ENCODE results near the gene SAG. TPM values are rescaled to one million over a fixed set of nuclear protein-coding genes. Genes with fewer than 3 reads are reported as not detected.
A peak's percentile ranks its signal among the peaks of the same experiment; 100 is the strongest.

Gene SAG
- total RNA-seq, 1 donor from 2014 or later: not detected

DNA sequence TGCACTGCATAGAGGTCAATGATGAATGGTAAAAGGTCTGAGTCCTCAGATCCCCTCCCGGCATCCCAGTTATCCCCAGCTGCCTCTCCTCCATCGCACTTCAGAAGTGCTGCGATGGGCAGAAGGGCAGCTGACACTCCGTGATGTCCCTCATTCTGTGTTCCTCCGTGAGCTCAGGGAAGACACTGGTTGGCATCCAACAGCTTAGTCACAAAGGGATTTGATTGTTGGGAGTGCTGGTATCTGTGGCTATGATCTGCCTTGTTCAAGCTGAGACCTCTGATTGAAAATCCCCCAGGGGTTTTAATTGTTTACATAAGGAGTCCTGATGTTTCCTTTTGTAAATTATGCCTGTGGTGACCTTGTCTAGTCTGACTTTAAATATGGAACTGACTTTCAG is 19.0 kb upstream of the SAG start:
- DNase-seq (ENCODE audit: low read depth in 2 of 2): peak in 1 of 2 donors; percentile 36

DNA sequence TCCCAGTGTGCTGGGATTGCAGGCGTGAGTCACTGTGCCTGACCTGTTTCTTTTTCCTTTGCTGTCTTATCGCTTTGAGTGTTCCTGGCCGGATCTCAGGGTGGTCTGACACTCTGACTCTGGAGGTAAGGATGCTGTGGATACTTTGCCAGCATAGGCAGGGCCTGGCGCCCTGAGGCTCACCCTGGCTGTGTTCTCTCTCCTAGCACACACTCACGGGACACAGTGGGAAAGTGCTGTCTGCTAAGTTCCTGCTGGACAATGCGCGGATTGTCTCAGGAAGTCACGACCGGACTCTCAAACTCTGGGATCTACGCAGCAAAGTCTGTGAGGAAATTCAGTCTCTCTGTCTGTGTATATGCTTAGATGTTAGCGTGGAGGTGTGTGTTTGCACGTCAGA is 18.0 kb upstream of the SAG start:
- DNase-seq (ENCODE audit: low read depth in 2 of 2): no peak

DNA sequence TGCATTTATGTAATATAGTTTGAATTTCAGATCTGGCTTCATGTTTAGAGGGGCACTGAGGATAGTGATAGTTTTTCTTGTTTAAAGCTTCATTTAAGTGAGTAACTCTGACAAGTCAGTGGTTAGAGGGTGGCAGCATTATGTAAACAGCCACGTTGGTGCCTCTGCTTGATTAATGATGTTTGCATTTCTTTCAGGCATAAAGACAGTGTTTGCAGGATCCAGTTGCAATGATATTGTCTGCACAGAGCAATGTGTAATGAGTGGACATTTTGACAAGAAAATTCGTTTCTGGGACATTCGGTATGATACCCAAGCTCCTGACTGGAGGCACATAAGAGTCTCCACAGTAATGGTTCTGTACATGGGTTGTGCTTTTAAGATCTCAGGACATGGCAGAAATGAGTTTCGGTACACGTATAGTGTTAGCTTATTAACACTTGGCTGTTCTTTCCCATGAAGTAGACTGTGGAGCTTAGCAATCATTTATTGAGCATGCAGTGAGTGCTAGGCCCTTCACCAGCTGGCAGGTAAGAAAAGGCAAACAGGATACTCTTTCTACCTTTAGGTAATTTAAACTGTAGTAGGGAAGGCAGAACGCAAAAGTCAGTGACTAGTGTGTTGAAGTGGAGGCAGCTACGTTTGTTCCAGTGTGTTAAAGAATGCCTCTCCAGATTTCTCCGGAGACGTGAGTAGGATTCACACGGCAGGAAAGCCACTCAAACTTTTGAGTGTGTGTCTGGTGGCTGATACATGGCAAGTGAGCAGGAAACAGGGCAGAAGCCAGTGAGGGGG is 17.4 kb upstream of the SAG start:
- DNase-seq (ENCODE audit: low read depth in 2 of 2): no peak

DNA sequence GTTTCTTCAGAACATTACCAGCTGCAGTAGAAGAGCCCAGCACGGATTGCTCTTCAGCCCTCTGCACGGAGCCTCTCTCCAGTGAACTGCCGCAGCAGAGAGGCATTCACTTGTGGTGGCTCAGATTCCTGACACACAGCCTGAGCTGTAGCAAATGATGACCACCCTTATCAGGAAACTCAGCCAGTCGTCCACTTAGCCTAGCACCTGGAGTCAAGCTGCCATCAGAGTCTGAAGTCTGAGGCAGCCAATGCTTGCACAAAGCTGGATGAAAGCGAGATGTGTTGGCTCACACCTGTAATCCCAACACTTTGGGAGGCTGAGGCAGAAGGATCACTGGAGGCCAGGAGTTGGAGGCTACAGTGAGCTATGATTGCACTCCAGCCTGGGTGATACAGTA is 11.7 kb upstream of the SAG start:
- DNase-seq (ENCODE audit: low read depth in 2 of 2): no peak

DNA sequence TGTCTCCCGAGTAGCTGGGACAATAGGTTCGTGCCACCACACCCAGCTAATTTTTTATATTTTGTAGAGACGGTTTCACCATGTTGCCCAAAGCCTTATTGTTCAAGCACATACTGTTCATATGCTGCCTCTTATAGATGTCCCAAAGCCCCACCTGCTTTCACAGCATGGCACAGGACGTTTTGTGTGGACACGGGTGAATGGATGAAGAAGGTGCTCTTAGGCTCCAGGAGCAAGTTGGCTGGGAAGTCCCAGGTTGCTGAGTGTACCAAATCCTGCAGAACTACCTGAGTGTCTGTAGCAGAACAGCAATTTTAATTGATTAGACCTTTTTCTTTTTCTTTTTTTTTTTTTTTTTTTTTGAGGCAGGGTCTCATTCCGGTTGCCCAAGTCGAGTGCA is 10.5 kb upstream of the SAG start:
- no peak for DNase-seq (ENCODE audit: low read depth in 2 of 2)

DNA sequence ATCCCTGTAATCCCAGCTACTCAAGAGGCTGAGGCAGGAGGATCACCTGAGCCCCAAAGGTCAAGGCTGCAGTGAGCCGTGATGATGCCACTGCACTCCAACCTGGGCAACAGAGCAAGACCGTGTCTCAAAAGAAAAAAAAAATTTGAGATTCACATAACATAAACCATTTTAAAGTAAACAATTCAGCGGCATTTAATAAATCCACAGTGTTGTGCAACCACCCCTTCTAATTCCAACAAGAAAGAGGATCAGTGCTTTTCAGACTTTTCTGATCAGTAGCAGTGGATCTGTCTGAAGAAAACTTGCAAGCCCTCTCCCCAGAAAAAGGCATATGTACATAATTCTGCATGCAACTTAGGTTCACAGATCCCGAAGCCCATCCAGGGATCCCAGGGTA is 7.2 kb upstream of the SAG start:
- DNase-seq (ENCODE audit: low read depth in 2 of 2): no peak

DNA sequence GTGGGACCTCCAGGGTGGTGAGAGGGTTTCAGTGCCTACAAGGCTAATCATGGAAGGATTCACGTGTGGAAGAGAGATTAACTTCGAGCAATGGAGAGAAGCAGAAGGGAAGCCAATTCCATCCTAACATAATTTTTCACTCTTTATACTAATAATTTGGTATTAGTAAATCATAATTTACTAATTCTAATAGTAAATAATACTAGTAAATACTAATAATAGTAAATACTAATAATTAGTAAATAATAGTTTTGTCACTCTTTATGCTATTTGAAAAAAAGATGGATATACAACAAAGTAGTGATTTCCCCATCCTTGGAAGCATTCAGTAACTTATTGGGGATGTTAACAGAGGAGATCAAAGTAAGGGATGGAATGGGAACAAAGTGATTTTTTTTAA is 6.4 kb upstream of the SAG start:
- DNase-seq (ENCODE audit: low read depth in 2 of 2): no peak

DNA sequence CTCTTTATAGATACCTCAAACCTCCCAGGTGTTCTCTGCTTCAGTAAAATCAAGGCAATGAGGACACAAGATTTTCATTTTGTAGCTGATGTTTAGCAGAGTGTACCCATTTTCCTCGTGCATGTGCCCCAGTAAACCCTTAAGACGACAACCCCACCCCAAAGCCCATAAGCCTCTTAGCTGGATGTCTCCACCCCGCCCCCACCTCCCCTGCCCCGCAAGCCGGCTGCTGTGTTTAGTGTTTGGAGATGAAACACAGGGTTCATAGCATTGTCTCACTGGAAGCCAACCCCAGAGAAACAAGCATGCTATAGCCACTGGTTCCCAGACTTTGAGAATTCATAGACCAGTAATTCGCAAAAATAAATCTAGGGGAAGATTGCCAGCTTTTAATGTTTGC is 5.8 kb upstream of the SAG start:
- no peak for DNase-seq (ENCODE audit: low read depth in 2 of 2)

DNA sequence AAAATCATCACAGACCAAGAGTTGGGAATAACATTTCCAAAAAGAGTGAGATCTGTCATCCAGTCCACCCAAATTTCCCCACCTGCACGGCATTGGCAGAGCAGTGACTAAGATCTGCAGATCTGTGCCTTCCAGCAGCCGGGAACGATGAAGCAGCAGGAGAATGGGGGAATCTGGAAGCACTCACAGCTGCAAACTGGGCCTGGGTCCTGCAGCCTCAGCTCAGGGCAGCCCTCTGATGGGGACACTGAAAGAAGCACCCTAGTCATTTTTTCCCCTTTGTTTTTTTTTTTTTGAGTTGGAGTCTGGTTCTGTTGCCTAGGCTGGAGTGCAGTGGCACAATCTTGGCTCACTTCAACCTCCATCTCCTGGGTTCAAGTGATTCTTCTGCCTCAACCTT is 4.4 kb upstream of the SAG start:
- DNase-seq (ENCODE audit: low read depth in 2 of 2): no peak

DNA sequence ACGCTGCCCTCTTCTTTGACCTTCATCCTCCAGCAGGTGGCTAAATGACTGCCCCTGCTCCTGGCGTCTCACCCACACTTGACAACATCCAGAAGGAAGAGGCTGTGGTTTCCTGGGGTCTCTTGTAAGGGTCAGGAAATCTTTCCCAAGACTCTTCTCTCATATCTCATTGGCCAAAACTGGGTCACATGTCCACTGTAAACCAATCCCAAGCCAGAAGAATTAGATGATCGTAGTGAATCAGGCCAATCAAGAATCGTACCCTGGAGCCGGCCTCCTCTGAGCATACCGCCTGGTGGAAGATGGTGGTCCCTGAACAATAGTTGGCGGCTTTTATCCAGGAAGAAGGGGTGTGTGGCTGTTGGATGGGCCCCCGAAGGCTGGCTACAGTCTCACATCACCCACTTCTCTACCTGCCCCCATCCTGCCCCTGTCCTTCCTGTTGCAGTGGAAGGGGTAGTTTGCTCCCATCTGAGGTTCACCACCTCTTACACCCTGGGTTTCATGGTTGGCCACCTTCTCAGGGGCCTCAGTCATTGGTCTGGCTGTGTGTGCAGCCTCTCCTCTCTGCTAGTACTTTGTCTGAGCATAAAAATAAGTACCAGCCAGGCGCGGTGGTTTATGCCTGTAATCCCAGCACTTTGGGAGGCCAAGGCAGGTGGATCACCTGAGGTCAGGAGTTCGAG is 3.8 kb downstream of the SAG start:
- DNase-seq (ENCODE audit: low read depth in 2 of 2): no peak

DNA sequence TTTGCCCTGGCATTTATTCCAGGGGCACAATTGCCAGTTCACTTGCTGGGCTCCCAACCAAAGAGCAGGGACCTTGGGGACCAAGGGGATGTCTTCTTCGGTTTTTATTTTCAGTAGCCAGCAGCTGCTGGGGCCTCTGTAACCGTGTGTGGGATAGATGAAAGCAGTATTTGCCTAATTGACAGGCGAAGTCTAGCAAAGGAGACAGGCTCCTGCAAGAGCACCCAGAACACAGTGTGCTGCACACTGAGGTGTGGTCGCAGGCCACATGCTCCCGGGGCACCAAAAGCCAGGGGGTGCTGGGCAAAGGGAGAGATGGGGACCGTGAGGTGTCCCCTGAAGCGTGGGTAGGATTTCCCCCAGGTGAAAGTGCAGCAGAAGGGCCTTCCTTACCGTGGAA is 5.3 kb downstream of the SAG start:
- DNase-seq (ENCODE audit: low read depth in 2 of 2): no peak

DNA sequence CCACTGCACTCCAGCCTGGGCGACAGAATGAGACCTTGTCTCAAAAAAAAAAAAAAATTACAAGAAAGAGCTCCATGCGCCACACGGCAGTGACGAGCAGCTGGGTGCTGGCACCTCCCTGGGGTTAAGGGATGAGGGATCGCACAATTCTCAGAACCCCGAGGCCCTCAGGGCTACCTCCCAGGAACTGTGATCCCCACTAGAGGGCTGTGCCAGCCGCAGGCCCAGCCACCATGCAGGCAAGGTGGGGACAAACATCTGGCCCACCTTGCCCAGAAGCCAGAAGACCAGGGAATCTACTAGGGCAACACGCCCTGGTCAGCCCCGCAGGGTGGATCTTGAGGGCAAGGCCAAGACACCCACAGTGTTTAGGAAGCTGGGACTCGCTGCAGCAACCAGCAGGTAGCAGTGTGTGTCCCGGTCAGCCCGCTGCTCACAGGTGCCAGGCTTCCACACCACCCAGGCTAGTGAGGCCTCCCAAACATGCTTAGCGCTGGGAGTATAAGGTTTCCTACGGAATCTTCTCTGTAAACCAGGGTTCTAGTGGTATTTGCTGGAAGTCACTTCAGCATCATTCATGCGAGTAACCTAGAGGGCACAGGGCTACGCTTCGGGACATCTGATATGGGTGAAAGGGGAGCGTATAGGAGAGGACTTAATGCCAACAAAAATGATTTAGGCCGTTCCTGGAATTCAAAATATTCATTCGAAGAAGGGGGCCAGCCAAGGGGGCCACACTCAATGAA is 6.7 kb downstream of the SAG start:
- no peak for DNase-seq (ENCODE audit: low read depth in 2 of 2)

DNA sequence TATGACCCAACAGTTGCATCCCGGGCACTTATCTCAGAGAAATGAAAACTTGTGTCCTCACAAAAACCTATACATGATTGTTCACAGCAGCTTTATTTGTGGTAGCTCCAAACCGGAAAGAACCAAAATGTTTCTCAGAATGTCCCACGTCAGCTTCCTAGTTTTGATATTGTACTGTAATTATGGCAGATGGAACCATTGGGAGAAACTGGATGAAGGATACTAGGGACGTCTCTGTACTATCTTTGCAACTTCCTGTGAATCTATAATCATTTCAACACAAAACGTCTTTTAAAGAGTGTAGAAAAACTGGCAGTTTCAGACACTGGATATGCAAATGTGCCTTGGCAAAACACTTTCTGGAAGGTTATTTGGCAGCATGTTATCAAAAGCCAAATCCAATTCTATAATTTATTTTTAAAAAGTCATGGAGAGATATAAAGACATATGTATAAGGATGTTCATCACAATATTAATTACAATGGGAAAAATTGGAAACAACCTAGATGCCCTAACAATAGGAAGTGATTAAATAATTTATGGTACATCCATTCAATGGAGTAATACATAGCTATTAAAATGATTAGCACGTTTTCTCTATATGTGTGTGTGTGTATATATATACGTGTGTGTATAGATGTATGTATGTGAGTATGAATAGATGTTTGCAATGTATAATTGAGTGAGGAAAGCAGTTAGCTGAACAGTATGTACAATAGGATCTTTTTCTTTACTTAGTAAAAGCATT is 9.8 kb downstream of the SAG start:
- no peak for DNase-seq (ENCODE audit: low read depth in 2 of 2)

DNA sequence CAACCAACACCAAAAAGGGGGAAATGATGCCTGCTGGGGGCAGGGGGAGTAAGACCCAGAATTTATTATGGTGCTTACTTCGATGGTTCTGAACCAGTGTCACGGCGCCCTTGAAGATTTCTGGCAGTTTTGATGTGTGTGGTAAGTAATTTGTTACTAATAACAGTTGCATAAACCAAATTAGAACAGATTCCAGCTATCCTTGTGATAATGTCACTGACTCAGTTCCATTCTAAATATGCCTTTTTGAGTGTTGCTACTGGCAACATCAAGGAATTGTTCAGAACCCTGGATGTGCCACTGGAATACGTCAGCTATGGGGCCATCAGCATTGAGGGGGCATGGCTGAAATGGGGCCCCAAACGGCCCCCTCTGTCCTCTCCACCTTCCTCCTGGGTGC is 11.6 kb downstream of the SAG start:
- no peak for DNase-seq (ENCODE audit: low read depth in 2 of 2)

DNA sequence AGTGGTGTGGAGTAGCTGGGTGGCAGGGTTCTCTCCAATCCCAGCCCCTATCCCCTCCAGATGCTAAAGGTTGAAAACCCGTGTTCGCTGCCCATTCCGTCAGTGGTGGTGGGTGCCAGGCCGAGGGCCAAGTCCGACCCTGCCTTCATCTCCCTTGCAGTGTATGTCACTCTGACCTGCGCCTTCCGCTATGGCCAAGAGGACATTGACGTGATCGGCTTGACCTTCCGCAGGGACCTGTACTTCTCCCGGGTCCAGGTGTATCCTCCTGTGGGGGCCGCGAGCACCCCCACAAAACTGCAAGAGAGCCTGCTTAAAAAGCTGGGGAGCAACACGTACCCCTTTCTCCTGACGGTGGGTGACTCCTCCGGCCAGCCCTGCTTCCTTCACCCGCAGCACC is 12.9 kb downstream of the SAG start:
- DNase-seq (ENCODE audit: low read depth in 2 of 2): no peak

DNA sequence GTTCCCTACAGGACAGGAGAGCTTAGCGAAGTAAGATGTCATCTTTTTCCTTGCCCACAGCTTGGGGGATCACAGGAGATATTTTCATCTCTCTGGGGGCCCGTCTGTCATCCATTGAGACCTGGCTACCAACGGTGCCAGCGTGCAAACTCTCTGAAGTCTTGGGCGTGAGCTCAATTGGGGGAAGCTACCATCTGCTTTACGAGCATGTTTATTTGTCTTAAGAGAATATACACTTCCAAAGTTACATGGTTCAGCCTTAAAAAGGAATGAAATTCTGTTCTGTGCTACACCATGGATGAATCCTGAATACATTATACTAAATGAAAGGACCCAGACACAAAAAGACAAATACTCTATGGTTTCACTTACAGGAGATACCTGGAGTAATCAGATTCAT is 13.6 kb downstream of the SAG start:
- DNase-seq (ENCODE audit: low read depth in 2 of 2): no peak

DNA sequence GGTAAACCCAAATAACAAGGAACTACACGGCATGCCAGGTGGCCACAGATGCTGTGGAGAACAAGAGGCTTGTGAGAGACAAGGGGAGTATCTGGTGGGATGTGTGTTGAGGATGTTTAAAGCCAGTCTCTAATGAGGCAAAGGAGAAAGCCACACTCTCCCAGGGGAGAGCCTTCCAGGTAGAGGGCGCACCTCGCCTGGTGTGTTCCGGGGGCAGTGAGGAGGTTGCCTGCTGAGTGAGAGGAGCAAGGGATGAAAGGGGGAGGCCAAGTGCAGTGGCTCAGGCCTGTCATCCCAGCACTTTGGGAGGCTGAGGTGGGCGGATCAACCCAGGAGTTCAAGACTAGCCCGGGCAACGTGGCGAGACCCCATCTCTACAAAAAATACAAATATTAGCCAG is 16.2 kb downstream of the SAG start:
- no peak for DNase-seq (ENCODE audit: low read depth in 2 of 2)

DNA sequence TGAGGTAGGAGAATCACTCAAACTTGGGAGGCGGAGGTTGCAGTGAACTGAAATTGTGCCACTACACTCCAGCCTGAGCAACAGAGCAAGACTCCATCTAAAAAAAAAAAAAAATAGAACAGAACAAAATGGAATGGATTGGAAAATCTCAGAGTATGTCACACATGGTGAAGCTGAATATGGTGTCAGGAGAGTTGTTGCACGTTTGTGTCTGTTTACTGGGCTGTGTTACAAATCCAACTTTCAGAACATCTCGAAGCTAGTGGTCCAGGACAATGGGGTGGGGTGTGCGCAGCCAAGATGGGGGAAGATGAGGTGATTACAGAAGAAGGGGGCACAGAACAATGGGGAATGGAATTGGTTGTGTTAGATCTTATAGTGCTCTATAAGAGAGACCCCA is 17.6 kb downstream of the SAG start:
- no peak for DNase-seq (ENCODE audit: low read depth in 2 of 2)

DNA sequence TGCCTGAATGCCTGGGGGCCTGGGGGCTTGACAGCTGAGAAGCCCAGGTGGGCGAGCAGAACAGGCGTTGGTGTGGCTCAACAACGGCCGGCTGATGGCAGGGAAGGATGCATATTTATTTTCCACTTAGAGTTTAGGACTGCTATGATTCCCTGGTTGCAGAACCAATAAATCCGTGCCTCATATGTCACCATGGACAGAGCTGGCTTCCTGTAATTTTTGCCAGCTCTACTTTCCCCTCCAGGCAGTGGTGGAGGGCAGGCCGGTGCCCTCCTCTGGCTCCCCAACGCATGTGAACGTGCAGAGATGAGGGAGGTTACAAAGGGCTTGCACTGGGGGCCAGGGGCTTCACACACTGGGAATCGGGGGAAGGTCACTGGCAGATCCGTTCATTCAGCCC is 18.2 kb downstream of the SAG start:
- DNase-seq (ENCODE audit: low read depth in 2 of 2): no peak

DNA sequence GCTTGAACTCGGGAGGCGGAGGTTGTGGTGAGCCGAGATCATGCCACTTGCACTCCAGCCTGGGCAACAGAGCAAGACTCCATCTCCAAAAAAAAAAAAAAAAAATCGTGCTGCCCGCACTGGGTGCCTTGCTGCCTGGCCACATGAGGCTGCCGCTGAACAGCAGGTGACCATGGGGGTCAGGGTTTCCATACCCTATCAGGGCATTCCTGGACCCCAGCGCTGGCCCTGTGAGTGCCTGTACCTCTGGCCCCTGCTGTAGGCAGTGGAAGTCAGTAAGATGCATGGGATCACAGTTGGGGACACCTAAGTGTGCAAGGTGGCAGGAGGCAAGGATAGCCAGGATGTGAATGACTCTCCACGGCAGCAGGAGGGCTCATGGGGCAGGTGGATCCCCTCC is 18.9 kb downstream of the SAG start:
- DNase-seq (ENCODE audit: low read depth in 2 of 2): no peak

DNA sequence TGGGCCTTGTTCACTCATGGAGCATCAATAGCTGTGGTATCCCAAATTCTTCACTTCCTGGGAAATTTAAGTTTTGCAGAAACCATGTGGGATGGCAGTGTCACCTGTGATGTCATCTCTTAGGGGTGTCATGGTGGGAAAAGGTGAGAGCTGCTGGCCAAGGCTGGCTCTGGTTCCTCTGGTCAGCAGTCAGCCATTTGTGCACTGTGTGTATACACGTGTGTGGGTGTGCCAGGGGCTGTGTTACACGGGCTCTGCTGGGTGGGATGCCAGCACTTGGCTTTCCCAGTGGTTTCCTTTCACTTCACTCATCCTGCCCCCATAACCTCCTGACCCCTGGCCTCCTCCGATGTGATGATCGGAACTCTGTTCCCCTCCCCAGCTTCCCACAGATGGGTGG is 21.3 kb downstream of the SAG start:
- DNase-seq (ENCODE audit: low read depth in 2 of 2): no peak
